Stimulated activated naive CD4-positive, alpha-beta T cell (primary cell): ENCODE results near the gene ACKR4.
"Not testable (repeated sequence)": the region's sequence is repeated elsewhere in the genome, so short reads cannot be mapped to it uniquely, and the experiment has no call there.

Source experiments
- DNase-seq, 6 experiments: peaks; one replicate each; lab custom pipeline; 2025; lab: John Stamatoyannopoulos, UW

ACKR4 gene

DNA sequence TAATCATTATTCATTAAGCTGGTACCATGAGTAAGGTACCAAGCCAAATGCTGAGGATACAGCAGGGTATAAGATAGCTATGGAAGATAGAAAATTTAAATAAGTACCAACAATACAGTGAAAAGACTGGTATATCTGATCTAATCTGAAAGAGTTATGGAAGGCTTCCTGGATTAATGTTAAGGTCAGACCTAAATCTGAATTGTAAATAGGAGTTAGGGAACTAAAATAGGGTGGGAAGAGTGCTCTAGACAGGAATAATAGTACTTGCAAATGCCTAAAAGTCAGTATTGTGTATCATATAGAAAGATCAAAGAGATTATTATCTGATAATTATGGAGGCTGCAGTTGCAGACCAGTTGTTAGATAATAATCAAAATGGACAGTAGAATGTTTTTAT lies 2.6 kb upstream of the ACKR4 start:
- DNase-seq = no peak

- no peak for DNase-seq
Observed at GRCh38 chr3:132595014-132595413, 2.1 kb upstream of the ACKR4 start.

DNA sequence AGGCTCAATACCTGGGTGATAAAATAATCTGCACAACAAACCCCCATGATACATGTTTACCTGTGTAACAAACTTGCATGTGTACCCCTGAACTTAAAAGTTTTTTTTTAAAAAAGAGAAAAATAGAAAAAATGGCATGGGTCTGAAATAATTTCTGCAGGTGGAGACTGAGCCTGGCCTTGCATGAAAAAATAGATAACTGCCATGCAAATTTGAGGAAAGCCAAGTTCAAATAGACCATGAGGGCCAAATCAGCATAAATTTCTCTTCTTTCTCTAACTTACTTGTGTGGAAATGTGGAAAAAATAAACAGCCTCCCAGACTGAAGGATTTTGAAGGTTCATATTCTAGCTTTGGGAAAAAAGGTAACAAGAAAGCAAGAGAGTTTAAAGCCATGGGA lies 744 bp upstream of the ACKR4 start:
- DNase-seq = no peak

GRCh38 chr3:132597660-132598059 lies 590 bp downstream of the ACKR4 start:
- no peak for DNase-seq

DNA sequence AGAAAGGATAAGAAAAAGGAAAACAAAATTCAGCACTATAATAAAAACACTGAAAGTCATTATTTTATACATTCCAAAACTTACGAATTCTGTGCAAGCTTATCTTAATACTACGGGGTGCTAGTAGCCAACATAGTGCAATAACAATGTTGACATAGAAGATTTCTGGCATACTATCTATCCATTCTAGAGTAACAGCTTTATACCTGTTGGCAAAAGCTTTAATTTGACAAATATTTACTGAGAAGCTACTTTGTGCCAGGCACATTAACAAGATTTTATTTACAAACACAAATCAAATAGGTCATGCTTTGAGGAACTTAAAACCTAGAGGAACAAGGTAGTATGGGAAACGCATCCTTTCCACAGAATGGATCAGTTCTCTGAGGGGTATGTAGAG lies 1.1 kb downstream of the ACKR4 start:
- DNase-seq = no peak

GRCh38 chr3:132600614-132601013 lies 3.5 kb downstream of the ACKR4 start:
- not testable (repeated sequence) for DNase-seq

GRCh38 chr3:132605374-132605792 lies 8.3 kb downstream of the ACKR4 start:
- no peak for DNase-seq

DNA sequence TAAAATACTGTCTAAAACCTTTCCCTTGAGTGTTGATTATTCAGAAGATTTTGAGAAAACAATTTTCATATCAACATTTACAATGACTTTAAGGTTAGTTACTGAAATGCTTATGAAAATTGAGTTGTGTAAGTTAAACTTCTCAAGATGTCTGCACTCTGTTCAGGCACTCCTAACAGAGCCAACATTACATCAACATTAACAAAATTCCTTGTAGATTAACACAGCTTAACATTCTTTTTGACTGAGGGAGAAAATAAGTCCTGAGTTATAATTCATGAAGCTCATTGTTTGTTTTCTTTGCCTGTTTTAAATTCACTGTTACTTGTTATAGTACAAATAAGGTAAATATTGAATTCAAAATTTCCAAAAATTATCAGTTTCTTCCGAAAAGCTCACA lies 9.0 kb downstream of the ACKR4 start:
- no peak for DNase-seq

GRCh38 chr3:132606620-132607019 lies 9.6 kb downstream of the ACKR4 start:
- DNase-seq = not testable (repeated sequence)

- DNase-seq = not testable (repeated sequence)
Observed at GRCh38 chr3:132615301-132615700, 18.2 kb downstream of the ACKR4 start.

DNA sequence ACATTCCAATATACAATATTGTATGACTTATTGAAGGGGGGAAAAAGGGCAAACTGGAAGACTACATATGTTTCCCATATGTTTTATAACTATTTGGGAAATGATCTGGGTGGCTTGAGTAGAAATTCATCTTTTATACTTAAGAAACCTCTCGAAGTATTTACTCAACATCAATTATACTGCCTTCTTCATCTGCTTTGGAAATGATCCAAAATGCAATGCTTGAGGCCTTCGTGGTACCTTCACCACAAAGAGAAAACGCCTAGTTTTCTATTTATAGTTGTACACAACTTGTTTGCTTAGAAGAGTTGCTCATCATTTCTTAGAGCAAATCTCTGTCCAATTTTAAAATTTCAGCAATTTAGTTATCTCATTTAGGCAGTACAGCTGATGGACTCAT lies 18.8 kb downstream of the ACKR4 start:
- no peak for DNase-seq

- no peak for DNase-seq
Observed at GRCh38 chr3:132616780-132617179, 19.7 kb downstream of the ACKR4 start.

DNA sequence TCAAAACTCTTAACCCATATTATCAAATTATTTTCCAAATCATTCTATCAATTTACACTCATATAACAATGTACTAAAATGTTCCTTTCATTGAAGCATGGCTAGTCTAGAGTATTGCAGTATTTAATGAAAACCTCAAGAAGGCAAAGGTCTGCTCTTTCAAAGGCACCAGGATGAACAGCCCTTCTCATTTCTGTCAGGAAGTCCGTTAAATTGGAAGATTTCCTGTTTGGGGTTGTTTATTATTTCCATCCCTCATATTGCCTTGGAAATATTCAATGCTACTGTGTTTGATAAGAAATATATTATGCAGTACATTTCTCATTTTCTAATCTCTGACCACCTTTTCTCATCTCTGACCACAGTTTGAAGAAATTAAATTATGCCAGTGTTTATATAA lies 25.1 kb downstream of the ACKR4 start:
- no peak for DNase-seq

- DNase-seq = no peak
Observed at GRCh38 chr3:132622761-132623160, 25.7 kb downstream of the ACKR4 start.

DNA sequence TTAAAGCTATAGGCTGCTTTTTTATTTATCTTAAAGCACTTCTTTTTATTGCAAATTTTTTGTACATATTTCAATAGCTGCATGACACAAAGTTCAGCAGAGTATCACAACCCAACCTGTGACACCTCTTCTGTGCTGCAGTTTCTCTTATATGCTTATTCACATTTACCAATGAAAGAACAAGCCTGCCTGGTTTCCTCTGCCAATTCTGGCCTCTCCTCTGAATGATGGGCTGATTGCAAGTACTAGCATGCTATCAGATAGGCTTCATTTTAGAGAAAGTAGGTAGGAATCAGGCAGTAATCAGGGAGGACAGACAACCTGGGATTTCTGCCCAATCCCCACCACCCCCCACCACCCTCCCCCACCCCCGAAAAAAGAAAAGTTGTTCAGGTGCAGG lies 26.6 kb downstream of the ACKR4 start:
- DNase-seq = no peak

DNA sequence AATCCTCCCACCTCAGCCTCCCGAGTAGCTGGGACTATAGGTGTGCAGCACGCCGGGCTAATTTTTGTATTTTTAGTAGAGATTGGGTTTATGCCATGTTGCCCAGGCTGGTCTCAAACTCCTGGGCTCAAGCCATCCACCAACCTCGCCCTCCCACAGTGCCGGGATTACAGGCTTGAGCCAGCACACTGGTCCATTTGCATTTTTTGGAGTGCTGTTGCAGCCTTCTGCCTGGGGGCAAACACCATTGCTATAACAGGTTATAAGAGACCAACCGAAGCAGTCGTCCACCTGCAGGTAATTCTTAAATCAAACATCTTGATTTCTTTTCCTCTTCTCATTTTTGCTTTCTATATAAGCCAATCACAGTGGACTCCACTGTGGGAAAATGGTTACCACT lies 27.7 kb downstream of the ACKR4 start:
- DNase-seq = no peak

DNA sequence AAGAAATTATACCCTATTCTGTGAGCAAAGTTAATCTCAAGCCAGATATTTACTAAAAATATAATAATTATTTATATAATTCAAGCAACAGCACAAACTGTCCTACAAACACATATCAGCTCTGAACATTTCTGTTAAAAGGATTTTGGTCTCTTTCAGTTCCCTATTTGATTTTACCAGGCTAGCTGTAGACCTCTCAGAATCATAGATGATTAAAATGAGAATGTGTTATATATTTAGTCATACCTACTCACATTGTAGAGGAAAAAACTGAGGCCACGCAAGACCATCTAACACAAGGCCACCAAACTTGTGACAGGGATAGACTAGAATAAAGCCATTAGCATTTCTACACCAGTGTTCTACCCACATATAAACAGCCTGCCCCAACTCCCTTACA lies 28.5 kb downstream of the ACKR4 start:
- DNase-seq = no peak

DNA sequence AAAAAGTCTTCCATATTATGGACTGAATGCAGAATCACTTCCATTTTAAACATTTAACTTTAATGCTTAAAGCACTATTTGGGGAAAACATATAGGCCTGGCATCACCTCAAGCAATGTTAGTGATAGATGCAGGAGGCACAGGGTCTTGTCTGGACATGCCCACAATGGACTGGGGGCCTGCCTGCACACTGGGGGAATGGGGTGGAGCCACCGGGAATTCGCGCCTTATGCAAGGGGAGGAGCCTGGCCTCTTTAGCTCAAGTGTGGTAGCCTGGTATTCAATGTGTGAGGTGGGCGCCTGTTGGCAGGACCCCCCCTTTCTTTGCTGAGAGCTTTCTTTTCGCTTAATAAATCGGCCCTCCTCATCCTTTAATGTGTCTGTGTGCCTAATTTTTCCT lies 29.9 kb downstream of the ACKR4 start:
- no peak for DNase-seq

DNA sequence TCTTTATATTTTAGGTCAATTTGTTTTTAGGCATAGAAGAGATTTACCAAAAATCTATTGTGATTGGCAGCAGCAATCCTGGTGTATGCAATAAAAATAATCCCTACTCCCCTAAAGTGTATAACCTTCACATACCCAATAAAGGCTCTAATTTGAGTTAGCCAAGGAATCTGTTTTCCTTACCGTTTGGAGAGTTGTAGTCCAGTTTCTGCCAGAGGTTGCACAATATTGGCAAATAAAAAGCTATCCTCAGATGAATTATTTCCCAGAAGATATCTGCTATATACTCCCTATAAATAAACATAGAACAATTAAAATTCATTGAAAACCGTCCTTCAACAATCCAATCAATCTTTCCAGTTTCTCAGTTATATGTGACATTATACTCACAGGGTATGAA lies 31.1 kb downstream of the ACKR4 start:
- no peak for DNase-seq

GRCh38 chr3:132629928-132630327 lies 32.9 kb downstream of the ACKR4 start:
- no peak for DNase-seq

DNA sequence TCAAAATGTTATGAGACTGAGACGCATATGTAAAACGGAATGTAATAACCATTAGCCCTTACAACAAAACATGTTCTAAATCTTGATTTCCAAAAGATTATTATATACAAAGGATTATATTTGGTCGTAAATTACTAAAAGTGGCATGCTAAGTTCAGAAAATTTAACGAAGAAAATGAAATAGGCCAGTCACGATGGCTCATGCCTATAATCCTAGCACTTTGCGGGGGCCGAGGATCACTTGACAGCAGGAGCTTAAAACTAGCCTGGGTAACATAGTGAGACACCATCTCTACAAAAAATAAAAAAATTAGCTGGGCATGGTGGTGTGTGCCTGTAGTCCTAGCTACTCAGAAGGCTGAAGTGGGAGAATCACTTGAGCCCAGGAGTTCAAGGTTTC lies 33.5 kb downstream of the ACKR4 start:
- DNase-seq = no peak

GRCh38 chr3:132635052-132635451 lies 38.0 kb downstream of the ACKR4 start:
- no peak for DNase-seq

- DNase-seq = no peak
Observed at GRCh38 chr3:132637590-132637989, 40.5 kb downstream of the ACKR4 start.

GRCh38 chr3:132638706-132639105 lies 41.6 kb downstream of the ACKR4 start:
- no peak for DNase-seq

GRCh38 chr3:132641427-132641826 lies 44.4 kb downstream of the ACKR4 start:
- DNase-seq = not testable (repeated sequence)
